ENCODE data around the gene EPHA7. TPM values are rescaled to one million over a fixed set of nuclear protein-coding genes. Genes with fewer than 3 reads are reported as not detected.
A peak's percentile ranks its signal among the peaks of the same experiment; 100 is the strongest.

Gene EPHA7
- total RNA-seq, 2 experiments from 2014 or later: not detected

GRCh38 chr6:93418033-93418407 lies 1.3 kb downstream of the EPHA7 start:
- ChIA-PET CTCF (no interaction called here), POLR2A (no interaction called here)
- H3K36me3 Mint-ChIP-seq (ENCODE audit: low read depth): peaks cover 8% of the 10 kb centered on the region
- peaks cover 44% of the 10 kb centered on the region for H3K27me3 Mint-ChIP-seq (ENCODE audit: low read depth)
- no peak overlapping the region for H3K4me3 Mint-ChIP-seq
- ATAC-seq: no peak
- H3K9me3 Mint-ChIP-seq (ENCODE audit: insufficient read depth): no peaks in the 10 kb centered on the region
- peaks cover 25% of the 10 kb centered on the region for H3K4me1 Mint-ChIP-seq (ENCODE audit: low read depth)
- no peak overlapping the region for H3K27ac Mint-ChIP-seq
- no peak for DNase-seq

GRCh38 chr6:93417421-93418013 lies 1.8 kb downstream of the EPHA7 start:
- H3K4me1 Mint-ChIP-seq (ENCODE audit: low read depth): peaks cover 25% of the 10 kb centered on the region
- no peak for ATAC-seq
- ChIA-PET POLR2A (no interaction called here), CTCF (no interaction called here)
- H3K9me3 Mint-ChIP-seq (ENCODE audit: insufficient read depth): no peaks in the 10 kb centered on the region
- peak overlapping the region; percentile 32 for H3K4me3 Mint-ChIP-seq
- peaks cover 8% of the 10 kb centered on the region for H3K36me3 Mint-ChIP-seq (ENCODE audit: low read depth)
- peaks cover 42% of the 10 kb centered on the region for H3K27me3 Mint-ChIP-seq (ENCODE audit: low read depth)
- H3K27ac Mint-ChIP-seq: no peak overlapping the region
- DNase-seq: no peak

GRCh38 chr6:93416571-93417420 lies 2.6 kb downstream of the EPHA7 start:
- H3K4me1 Mint-ChIP-seq (ENCODE audit: low read depth): peaks cover 25% of the 10 kb centered on the region
- DNase-seq (peak; percentile 20), ATAC-seq (peak; percentile 20)
- POLR2A ChIA-PET: no interaction called here
- peak overlapping the region; percentile 8 for H3K4me3 Mint-ChIP-seq
- no peaks in the 10 kb centered on the region for H3K9me3 Mint-ChIP-seq (ENCODE audit: insufficient read depth)
- peaks cover 8% of the 10 kb centered on the region for H3K36me3 Mint-ChIP-seq (ENCODE audit: low read depth)
- H3K27me3 Mint-ChIP-seq (ENCODE audit: low read depth): peaks cover 41% of the 10 kb centered on the region
- CTCF ChIA-PET: no interaction called here
- H3K27ac Mint-ChIP-seq: no peak overlapping the region

- H3K9me3 Mint-ChIP-seq (ENCODE audit: insufficient read depth): no peaks in the 10 kb centered on the region
- peaks cover 20% of the 10 kb centered on the region for H3K27me3 Mint-ChIP-seq (ENCODE audit: low read depth)
- DNase-seq (no peak), ATAC-seq (no peak)
- ChIA-PET CTCF (no interaction called here), POLR2A (no interaction called here)
- no peak overlapping the region for H3K27ac Mint-ChIP-seq
- peaks cover 4% of the 10 kb centered on the region for H3K36me3 Mint-ChIP-seq (ENCODE audit: low read depth)
- no peak overlapping the region for H3K4me3 Mint-ChIP-seq
- peaks cover 12% of the 10 kb centered on the region for H3K4me1 Mint-ChIP-seq (ENCODE audit: low read depth)
These were observed 6.2 kb downstream of the EPHA7 start for GRCh38 chr6:93413190-93413589.

GRCh38 chr6:93412452-93412851 lies 6.9 kb downstream of the EPHA7 start:
- no peak for DNase-seq
- ATAC-seq: no peak
- no peak overlapping the region for H3K4me3 Mint-ChIP-seq
- CTCF ChIA-PET: no interaction called here
- H3K4me1 Mint-ChIP-seq (ENCODE audit: low read depth): peaks cover 6% of the 10 kb centered on the region
- H3K27ac Mint-ChIP-seq: no peak overlapping the region
- no peaks in the 10 kb centered on the region for H3K36me3 Mint-ChIP-seq (ENCODE audit: low read depth)
- peaks cover 14% of the 10 kb centered on the region for H3K27me3 Mint-ChIP-seq (ENCODE audit: low read depth)
- POLR2A ChIA-PET: no interaction called here
- no peaks in the 10 kb centered on the region for H3K9me3 Mint-ChIP-seq (ENCODE audit: insufficient read depth)

GRCh38 chr6:93407186-93407585 lies 12.2 kb downstream of the EPHA7 start:
- no peaks in the 10 kb centered on the region for H3K36me3 Mint-ChIP-seq (ENCODE audit: low read depth)
- CTCF ChIA-PET: no interaction called here
- H3K27ac Mint-ChIP-seq: no peak overlapping the region
- POLR2A ChIA-PET: no interaction called here
- ATAC-seq: no peak
- H3K9me3 Mint-ChIP-seq (ENCODE audit: insufficient read depth): no peaks in the 10 kb centered on the region
- no peaks in the 10 kb centered on the region for H3K27me3 Mint-ChIP-seq (ENCODE audit: low read depth)
- H3K4me3 Mint-ChIP-seq: no peak overlapping the region
- H3K4me1 Mint-ChIP-seq (ENCODE audit: low read depth): no peaks in the 10 kb centered on the region
- DNase-seq: no peak

GRCh38 chr6:93403390-93403789 lies 16.0 kb downstream of the EPHA7 start:
- CTCF ChIA-PET: no interaction called here

GRCh38 chr6:93398723-93399122 lies 20.6 kb downstream of the EPHA7 start:
- no peaks in the 10 kb centered on the region for H3K9me3 Mint-ChIP-seq (ENCODE audit: insufficient read depth)
- no peaks in the 10 kb centered on the region for H3K4me1 Mint-ChIP-seq (ENCODE audit: low read depth)
- no peaks in the 10 kb centered on the region for H3K27me3 Mint-ChIP-seq (ENCODE audit: low read depth)
- ChIA-PET POLR2A (no interaction called here), CTCF (no interaction called here)
- H3K36me3 Mint-ChIP-seq (ENCODE audit: low read depth): no peaks in the 10 kb centered on the region
- H3K4me3 Mint-ChIP-seq: no peak overlapping the region
- DNase-seq (no peak), ATAC-seq (no peak)
- H3K27ac Mint-ChIP-seq: no peak overlapping the region

More at GRCh38 chr6:93403390-93403789, 16.0 kb downstream of the EPHA7 start:
- DNase-seq (no peak), ATAC-seq (no peak)
- Mint-ChIP-seq H3K36me3 (ENCODE audit: low read depth) (no peaks in the 10 kb centered on the region), H3K4me1 (ENCODE audit: low read depth) (no peaks in the 10 kb centered on the region), H3K4me3 (no peak overlapping the region), H3K27me3 (ENCODE audit: low read depth) (no peaks in the 10 kb centered on the region), H3K27ac (no peak overlapping the region), H3K9me3 (ENCODE audit: insufficient read depth) (no peaks in the 10 kb centered on the region)
- POLR2A ChIA-PET: no interaction called here

- DNase-seq: no peak
- Mint-ChIP-seq H3K27me3 (ENCODE audit: low read depth) (no peaks in the 10 kb centered on the region), H3K4me1 (ENCODE audit: low read depth) (no peaks in the 10 kb centered on the region), H3K27ac (no peak overlapping the region), H3K4me3 (no peak overlapping the region), H3K9me3 (ENCODE audit: insufficient read depth) (no peaks in the 10 kb centered on the region), H3K36me3 (ENCODE audit: low read depth) (no peaks in the 10 kb centered on the region)
- POLR2A ChIA-PET: no interaction called here
- ATAC-seq: no peak
- CTCF ChIA-PET: no interaction called here
These were observed 24.9 kb downstream of the EPHA7 start for GRCh38 chr6:93394471-93394870.

GRCh38 chr6:93393554-93394074 lies 25.7 kb downstream of the EPHA7 start:
- H3K27ac Mint-ChIP-seq: no peak overlapping the region
- no peak overlapping the region for H3K4me3 Mint-ChIP-seq
- CTCF ChIA-PET: no interaction called here
- ATAC-seq (no peak), DNase-seq (no peak)
- H3K27me3 Mint-ChIP-seq (ENCODE audit: low read depth): no peaks in the 10 kb centered on the region
- H3K4me1 Mint-ChIP-seq (ENCODE audit: low read depth): no peaks in the 10 kb centered on the region
- H3K9me3 Mint-ChIP-seq (ENCODE audit: insufficient read depth): no peaks in the 10 kb centered on the region
- no peaks in the 10 kb centered on the region for H3K36me3 Mint-ChIP-seq (ENCODE audit: low read depth)
- POLR2A ChIA-PET: no interaction called here

- Mint-ChIP-seq H3K36me3 (ENCODE audit: low read depth) (no peaks in the 10 kb centered on the region), H3K4me1 (ENCODE audit: low read depth) (no peaks in the 10 kb centered on the region), H3K27me3 (ENCODE audit: low read depth) (no peaks in the 10 kb centered on the region), H3K9me3 (ENCODE audit: insufficient read depth) (no peaks in the 10 kb centered on the region), H3K27ac (no peak overlapping the region), H3K4me3 (no peak overlapping the region)
- ATAC-seq (no peak), DNase-seq (no peak)
- ChIA-PET CTCF (no interaction called here), POLR2A (no interaction called here)
These were observed 26.6 kb downstream of the EPHA7 start for GRCh38 chr6:93392797-93393196.

- no peak for DNase-seq
- POLR2A ChIA-PET: no interaction called here
- H3K27ac Mint-ChIP-seq: no peak overlapping the region
These were observed 27.4 kb downstream of the EPHA7 start for GRCh38 chr6:93391965-93392364.

More at GRCh38 chr6:93391965-93392364, 27.4 kb downstream of the EPHA7 start:
- Mint-ChIP-seq H3K36me3 (ENCODE audit: low read depth) (no peaks in the 10 kb centered on the region), H3K4me1 (ENCODE audit: low read depth) (no peaks in the 10 kb centered on the region), H3K9me3 (ENCODE audit: insufficient read depth) (no peaks in the 10 kb centered on the region), H3K4me3 (no peak overlapping the region), H3K27me3 (ENCODE audit: low read depth) (no peaks in the 10 kb centered on the region)
- ATAC-seq: no peak
- CTCF ChIA-PET: no interaction called here

Measured in activated CD8-positive, alpha-beta T cell treated with anti-CD3 and anti-CD28 coated beads, Interleukin-2, amount 10 ng/mL, durations not matched to agents 7 days and 5 days (primary cell).